Nephron (organoid): ENCODE data around the gene SLC6A9.

ENCODE experiments used
- H3K27ac Mint-ChIP-seq, 3 experiments: 2 replicates each; pipeline ENCODE4 v1.8.0; 2020; ENCODE audit warnings: mixed read lengths in 3 of 3, mild to moderate bottlenecking in 2 of 3, moderate library complexity in 1 of 3
- H3K27me3 Mint-ChIP-seq: 2 replicates; pipeline ENCODE4 v1.8.0; 2021; ENCODE audit warnings: low read depth, mild to moderate bottlenecking, moderate library complexity, mixed read lengths
- H3K36me3 Mint-ChIP-seq: 2 replicates; pipeline ENCODE4 v1.8.0; 2020; ENCODE audit warnings: low read depth, mixed read lengths
- H3K4me1 Mint-ChIP-seq: 2 replicates; pipeline ENCODE4 v1.8.0; 2020; ENCODE audit warnings: mixed read lengths
- H3K4me3 Mint-ChIP-seq, 3 experiments: 2 replicates each; pipeline ENCODE4 v1.8.0; 2020; ENCODE audit warnings: mild to moderate bottlenecking in 3 of 3, mixed read lengths in 3 of 3, moderate library complexity in 2 of 3
- H3K9me3 Mint-ChIP-seq: 2 replicates; pipeline ENCODE4 v1.8.0; 2020; ENCODE audit warnings: mixed read lengths
- TF ChIP-seq, protein P1 (sequence below), 3 experiments: fragments of 200-600 bp; sonication (generic); IDR thresholded peaks; one replicate each; pipeline ENCODE4 v1.5.0; 2021; ENCODE audit warnings: antibody characterized with exemption in 3 of 3; ENCODE audit not compliant: unreplicated experiment in 3 of 3

SLC6A9 gene

DNA sequence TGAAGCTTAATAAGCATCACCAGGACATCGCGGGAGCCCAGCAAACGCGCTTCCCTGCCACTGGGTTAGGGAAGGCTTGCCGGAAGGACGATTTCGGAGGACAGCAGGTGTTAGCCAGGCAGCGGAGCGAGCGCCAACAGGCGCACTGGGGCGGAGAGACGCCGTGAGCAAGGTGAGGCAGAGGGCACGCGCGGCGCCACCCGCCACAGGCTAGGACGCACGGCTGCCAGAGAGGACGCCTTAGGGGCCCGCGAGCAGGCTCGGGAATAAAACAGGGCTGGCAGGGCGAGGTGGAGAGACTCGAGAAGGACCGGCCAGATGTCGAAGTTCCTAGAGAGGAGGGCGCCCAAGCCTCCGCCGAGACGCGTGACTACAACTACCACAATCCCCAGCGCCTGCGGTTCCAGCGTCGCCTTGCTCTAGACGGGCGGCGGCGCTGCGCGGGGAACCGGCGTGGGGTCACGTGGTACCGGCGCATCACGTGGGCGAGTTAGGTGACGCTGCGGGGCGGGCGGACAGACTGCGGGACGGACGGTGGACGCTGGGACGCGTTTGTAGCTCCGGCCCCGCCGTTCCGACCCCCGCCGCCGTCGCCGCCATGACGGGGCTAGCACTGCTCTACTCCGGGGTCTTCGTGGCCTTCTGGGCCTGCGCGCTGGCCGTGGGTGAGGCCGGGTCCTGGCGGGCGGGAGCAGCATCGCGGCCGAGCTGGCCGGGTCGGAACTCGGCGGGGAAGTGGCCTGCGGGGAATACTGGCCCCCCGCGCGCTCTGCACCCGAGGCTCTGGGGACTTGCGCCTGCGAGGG lies 56.6 kb downstream of the SLC6A9 start, which contains the start of gene ATP6V0B:
ATP6V0B (plus strand) TSS at position 518 of the 806 bp plus-strand sequence; CDS start at position 599, 81 bp downstream.
- Mint-ChIP-seq H3K4me3 (peak within 1 kb of the TSS; percentile 94 to 95 (median 94)), H3K36me3 (peaks cover 25% of the 10 kb centered on the region), H3K27me3 (no peaks in the 10 kb centered on the region), H3K27ac (peak within 1 kb of the TSS; percentile 15 to 86 (median 85)), H3K9me3 (no peaks in the 10 kb centered on the region), H3K4me1 (peaks cover 55% of the 10 kb centered on the region)
- TF ChIP-seq, protein P1, sequence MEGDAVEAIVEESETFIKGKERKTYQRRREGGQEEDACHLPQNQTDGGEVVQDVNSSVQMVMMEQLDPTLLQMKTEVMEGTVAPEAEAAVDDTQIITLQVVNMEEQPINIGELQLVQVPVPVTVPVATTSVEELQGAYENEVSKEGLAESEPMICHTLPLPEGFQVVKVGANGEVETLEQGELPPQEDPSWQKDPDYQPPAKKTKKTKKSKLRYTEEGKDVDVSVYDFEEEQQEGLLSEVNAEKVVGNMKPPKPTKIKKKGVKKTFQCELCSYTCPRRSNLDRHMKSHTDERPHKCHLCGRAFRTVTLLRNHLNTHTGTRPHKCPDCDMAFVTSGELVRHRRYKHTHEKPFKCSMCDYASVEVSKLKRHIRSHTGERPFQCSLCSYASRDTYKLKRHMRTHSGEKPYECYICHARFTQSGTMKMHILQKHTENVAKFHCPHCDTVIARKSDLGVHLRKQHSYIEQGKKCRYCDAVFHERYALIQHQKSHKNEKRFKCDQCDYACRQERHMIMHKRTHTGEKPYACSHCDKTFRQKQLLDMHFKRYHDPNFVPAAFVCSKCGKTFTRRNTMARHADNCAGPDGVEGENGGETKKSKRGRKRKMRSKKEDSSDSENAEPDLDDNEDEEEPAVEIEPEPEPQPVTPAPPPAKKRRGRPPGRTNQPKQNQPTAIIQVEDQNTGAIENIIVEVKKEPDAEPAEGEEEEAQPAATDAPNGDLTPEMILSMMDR (IDR thresholded peaks at IDR 0.05; ENCODE audit: unreplicated experiment in 3 of 3): peak in 2 of 3 experiments; percentile 19

DNA sequence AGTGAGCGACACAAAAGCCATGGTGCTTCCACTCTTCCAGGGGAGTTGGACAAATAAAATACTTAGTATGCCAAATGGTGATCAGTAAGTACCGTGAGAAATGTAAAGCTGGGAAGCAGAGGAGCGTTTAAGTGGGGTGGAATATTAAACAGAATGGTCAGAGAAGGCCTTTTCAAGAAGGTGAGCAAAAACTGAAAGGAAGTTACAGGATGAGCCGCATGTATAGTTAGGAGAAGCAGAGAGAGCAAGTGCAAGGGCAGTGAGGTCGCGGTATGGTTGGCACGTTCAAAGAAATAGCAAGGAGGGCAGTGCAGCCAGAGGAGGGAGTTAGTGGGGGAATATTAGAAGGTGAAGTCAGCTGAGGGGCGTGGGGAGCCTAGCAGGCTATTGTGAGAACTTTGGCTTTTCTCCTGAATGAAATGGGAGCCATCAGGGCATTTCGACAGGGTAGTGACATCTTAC lies 57.2 kb downstream of the SLC6A9 start:
- Mint-ChIP-seq H3K36me3 (peaks cover 25% of the 10 kb centered on the region), H3K4me3 (peak overlapping the region; percentile 94 to 95 (median 94)), H3K27me3 (no peaks in the 10 kb centered on the region), H3K9me3 (no peaks in the 10 kb centered on the region), H3K4me1 (peaks cover 57% of the 10 kb centered on the region), H3K27ac (peak overlapping the region; percentile 15 to 85 (median 85))
- TF ChIP-seq, protein P1 (IDR thresholded peaks at IDR 0.05; ENCODE audit: unreplicated experiment in 3 of 3): no peak

DNA sequence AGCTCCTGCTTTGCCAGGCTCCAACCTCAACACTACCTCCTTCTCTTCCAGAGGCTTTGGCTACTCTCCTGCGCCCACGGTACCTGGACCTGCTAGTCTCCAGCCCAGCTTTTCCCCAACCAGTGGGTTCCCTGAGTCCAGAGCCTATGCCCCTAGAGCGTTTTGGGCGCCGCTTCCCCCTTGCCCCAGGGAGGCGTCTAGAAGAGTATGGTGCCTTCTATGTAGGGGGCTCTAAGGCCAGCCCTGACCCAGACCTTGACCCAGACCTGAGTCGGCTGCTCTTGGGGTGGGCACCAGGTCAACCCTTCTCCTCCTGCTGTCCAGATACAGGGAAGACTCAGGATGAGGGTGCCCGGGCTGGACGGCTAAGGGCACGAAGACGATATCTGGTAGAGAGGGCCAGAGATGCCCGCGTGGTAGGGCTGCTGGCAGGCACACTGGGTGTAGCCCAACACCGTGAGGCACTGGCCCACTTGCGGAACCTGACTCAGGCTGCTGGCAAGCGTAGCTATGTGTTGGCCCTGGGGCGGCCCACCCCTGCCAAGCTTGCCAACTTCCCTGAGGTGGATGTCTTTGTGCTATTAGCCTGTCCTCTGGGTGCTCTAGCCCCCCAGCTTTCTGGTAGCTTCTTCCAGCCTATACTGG lies 59.8 kb downstream of the SLC6A9 start:
- Mint-ChIP-seq H3K27me3 (no peaks in the 10 kb centered on the region), H3K27ac (no peak overlapping the region), H3K9me3 (no peaks in the 10 kb centered on the region), H3K36me3 (peaks cover 17% of the 10 kb centered on the region), H3K4me1 (peaks cover 33% of the 10 kb centered on the region), H3K4me3 (peak overlapping the region; percentile 93 to 96 (median 94))
- TF ChIP-seq, protein P1 (IDR thresholded peaks at IDR 0.05; ENCODE audit: unreplicated experiment in 3 of 3): no peak

DNA sequence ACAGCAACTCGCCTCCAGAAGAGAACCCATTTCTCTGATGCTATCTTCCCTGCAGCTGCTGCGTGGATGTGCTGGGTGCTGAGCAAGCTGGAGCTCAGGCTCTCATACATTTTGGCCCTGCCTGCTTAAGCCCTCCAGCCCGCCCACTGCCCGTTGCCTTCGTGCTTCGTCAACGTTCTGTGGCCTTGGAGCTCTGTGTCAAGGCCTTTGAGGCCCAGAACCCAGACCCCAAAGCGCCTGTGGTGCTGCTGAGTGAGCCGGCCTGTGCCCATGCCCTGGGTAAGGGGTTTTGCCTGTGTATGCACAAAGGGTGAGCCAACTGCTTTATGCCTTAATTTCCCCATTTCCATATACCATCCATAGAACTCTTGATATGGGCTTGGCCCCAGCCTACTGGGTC lies 60.4 kb downstream of the SLC6A9 start:
- Mint-ChIP-seq H3K27ac (no peak overlapping the region), H3K9me3 (no peaks in the 10 kb centered on the region), H3K36me3 (peaks cover 13% of the 10 kb centered on the region), H3K4me1 (peaks cover 27% of the 10 kb centered on the region), H3K4me3 (peak overlapping the region; percentile 93 to 96 (median 94)), H3K27me3 (no peaks in the 10 kb centered on the region)
- TF ChIP-seq, protein P1 (IDR thresholded peaks at IDR 0.05; ENCODE audit: unreplicated experiment in 3 of 3): no peak

DNA sequence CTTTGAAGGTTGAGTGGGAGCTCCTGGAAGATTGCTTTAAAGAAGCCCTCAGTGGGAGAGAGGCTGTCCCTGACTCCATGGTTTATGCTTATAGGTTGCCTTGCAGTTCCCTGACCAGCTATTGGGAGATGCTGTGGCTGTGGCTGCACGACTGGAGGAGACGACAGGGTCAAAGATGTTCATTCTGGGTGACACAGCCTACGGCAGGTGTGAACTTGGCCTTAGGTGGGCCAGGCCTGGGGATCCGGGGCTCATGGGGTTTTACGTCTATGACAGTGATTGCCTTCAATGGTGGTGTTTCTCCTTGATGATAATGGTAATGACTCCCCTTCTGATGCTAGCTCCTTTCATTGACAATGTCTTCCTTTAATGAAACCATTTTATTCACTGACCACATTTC lies 60.8 kb downstream of the SLC6A9 start:
- peaks cover 13% of the 10 kb centered on the region for H3K36me3 Mint-ChIP-seq
- no peaks in the 10 kb centered on the region for H3K27me3 Mint-ChIP-seq
- no peaks in the 10 kb centered on the region for H3K9me3 Mint-ChIP-seq
- H3K4me1 Mint-ChIP-seq: peaks cover 25% of the 10 kb centered on the region
- H3K4me3 Mint-ChIP-seq: peak overlapping the region; percentile 93 to 96 (median 94)
- TF ChIP-seq, protein P1 (IDR thresholded peaks at IDR 0.05; ENCODE audit: unreplicated experiment in 3 of 3): no peak
- H3K27ac Mint-ChIP-seq: no peak overlapping the region
